ENCODE measurements around the gene TRPV3. TPM values are rescaled to one million over a fixed set of nuclear protein-coding genes. Genes with fewer than 3 reads are reported as not detected.

TRPV3 gene
- total and polyA plus RNA-seq, 2 of the 13 experiments (the other 11 are each of a cell fraction or from before 2014, with no cell fraction given) = 0.90 to 1.0 TPM

DNA sequence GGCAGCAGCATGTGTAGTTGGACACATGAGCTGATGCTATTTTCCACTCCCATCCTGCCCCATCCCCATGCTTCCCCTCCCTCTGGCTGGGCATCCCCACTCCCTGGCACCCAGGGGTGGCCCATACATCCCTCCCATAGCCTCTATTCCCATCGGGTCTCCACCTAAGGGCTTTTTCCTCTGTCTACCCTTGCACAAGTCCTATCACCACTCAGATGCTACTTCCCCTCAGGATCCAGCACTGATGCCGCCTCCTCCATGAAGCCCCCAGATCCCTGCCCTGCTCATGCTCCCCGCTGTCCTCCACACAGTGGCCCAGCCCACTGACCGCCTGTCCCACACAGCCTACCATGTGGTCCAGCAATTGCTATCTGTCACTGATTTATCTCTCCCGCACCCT lies 35.8 kb upstream of the TRPV3 start:
- 94% methylated on average over 5 of the region's 5 CpGs for WGBS (ENCODE audit: low lambda C conversion rate)
- no peak for ATAC-seq
- DNase-seq (ENCODE audit: low spot score) = no peak
- H3K4me2 ChIP-seq (ENCODE audit: low read depth, low read length) = no peak overlapping the region
- no peaks in the 10 kb centered on the region for H3K79me2 ChIP-seq (ENCODE audit: insufficient read depth, low read length)
- no TSS peak for BruUV-seq (replicated peaks)
- H3K9ac ChIP-seq (ENCODE audit: insufficient read depth, low read depth, low read length) = no peak overlapping the region
- ChIA-PET CTCF (ENCODE audit: low intra/inter-chr PET ratio, low total read pairs) (no interaction called here), POLR2A (no interaction called here)
- no peak overlapping the region for H3K27ac ChIP-seq (ENCODE audit: extremely low read length, insufficient read depth, low read length)
- H3K9me3 ChIP-seq (ENCODE audit: low read length) = no peaks in the 10 kb centered on the region
- H3K36me3 ChIP-seq (replicated peaks in 1 of 2; ENCODE audit: control insufficient read depth in 1 of 2, insufficient read depth in 2 of 2, low read length in 2 of 2) = peaks cover 16 to 38% of the 10 kb centered on the region in 2 experiments; a peak in 4 of 5 replicates
- intact Hi-C loops (cut with micrococcal nuclease; ENCODE audit: unreplicated experiment) = no loop called here
- H4K20me1 ChIP-seq (ENCODE audit: insufficient read depth, low read length) = no peaks in the 10 kb centered on the region
- TF ChIP-seq RFXAP (CRISPR knock-in tag; IDR thresholded peaks at IDR 0.05; ENCODE audit: borderline replicate concordance) (no peak), MEIS2 (CRISPR knock-in tag; IDR thresholded peaks at IDR 0.05) (no peak)
- TF ChIP-seq, protein P1, sequence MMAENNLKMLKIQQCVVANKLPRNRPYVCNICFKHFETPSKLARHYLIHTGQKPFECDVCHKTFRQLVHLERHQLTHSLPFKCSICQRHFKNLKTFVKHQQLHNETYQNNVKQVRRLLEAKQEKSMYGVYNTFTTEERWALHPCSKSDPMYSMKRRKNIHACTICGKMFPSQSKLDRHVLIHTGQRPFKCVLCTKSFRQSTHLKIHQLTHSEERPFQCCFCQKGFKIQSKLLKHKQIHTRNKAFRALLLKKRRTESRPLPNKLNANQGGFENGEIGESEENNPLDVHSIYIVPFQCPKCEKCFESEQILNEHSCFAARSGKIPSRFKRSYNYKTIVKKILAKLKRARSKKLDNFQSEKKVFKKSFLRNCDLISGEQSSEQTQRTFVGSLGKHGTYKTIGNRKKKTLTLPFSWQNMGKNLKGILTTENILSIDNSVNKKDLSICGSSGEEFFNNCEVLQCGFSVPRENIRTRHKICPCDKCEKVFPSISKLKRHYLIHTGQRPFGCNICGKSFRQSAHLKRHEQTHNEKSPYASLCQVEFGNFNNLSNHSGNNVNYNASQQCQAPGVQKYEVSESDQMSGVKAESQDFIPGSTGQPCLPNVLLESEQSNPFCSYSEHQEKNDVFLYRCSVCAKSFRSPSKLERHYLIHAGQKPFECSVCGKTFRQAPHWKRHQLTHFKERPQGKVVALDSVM (CRISPR knock-in tag; IDR thresholded peaks at IDR 0.05) = no peak
- no peak for FAIRE-seq
- no peaks in the 10 kb centered on the region for H3K4me1 ChIP-seq (ENCODE audit: insufficient read depth, low read length)
- H3K4me3 ChIP-seq (replicated peaks in 1 of 3; ENCODE audit: insufficient read depth in 1 of 3, low read depth in 2 of 3, low read length in 3 of 3) = no peak overlapping the region
- H3K27me3 ChIP-seq (ENCODE audit: control insufficient read depth in 1 of 2, insufficient read depth in 2 of 2, low read length in 2 of 2) = no peaks in the 10 kb centered on the region
- H2AFZ ChIP-seq (ENCODE audit: low read length) = no peak overlapping the region
- in situ Hi-C loops (cut with HindIII; ENCODE audit: extremely low pct_ligation_motif_present, low pct_unique_long_range_greater_than_20kb) = no loop called here

DNA sequence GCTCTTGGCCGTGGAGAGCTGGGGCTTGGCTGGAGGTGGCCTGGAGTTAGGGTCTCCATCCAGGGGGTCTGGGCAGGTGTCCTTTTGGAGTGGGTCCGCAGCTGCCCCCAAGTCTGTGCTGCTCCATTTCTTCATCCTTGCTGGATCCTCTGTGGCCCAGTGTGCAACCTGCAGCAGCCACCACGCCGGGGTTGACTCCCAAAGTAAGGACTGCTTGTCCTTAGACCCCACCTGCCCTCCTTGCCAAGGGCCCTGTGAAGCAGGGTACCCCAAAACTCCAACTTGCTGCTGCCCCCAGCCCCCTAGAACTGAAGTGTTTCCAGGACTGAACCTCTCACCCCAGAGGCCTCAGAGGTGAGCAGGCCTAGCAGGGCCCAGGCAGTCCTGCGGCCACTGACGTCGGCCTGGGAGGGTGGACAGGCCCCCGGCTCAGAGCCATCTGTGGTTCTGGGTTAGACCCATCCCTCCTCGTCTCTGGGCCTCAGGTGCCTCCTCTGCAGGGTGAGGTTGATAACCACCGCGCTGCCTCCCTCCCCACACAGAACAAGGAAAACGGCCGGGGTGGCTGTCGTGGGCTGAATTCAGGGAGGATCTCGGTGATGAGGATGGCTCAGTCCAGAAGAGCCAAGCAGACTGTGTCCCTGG lies 34.7 kb upstream of the TRPV3 start:
- H3K36me3 ChIP-seq (replicated peaks in 1 of 2; ENCODE audit: control insufficient read depth in 1 of 2, insufficient read depth in 2 of 2, low read length in 2 of 2) = peaks cover 18 to 36% of the 10 kb centered on the region in 2 experiments; a peak in 4 of 5 replicates
- H3K27me3 ChIP-seq (ENCODE audit: control insufficient read depth in 1 of 2, insufficient read depth in 2 of 2, low read length in 2 of 2) = no peaks in the 10 kb centered on the region
- no peaks in the 10 kb centered on the region for H3K79me2 ChIP-seq (ENCODE audit: insufficient read depth, low read length)
- H4K20me1 ChIP-seq (ENCODE audit: insufficient read depth, low read length) = no peaks in the 10 kb centered on the region
- BruUV-seq (replicated peaks) = no TSS peak
- no peak overlapping the region for H3K4me2 ChIP-seq (ENCODE audit: low read depth, low read length)
- ATAC-seq = peak; percentile 16; the same call in 2 of the 3 replicates
- no peak overlapping the region for H3K4me3 ChIP-seq (replicated peaks in 1 of 3; ENCODE audit: insufficient read depth in 1 of 3, low read depth in 2 of 3, low read length in 3 of 3)
- no peak overlapping the region for H3K9ac ChIP-seq (ENCODE audit: insufficient read depth, low read depth, low read length)
- ChIA-PET POLR2A (no interaction called here), CTCF (ENCODE audit: low intra/inter-chr PET ratio, low total read pairs) (no interaction called here)
- in situ Hi-C loops (cut with HindIII; ENCODE audit: extremely low pct_ligation_motif_present, low pct_unique_long_range_greater_than_20kb) = no loop called here
- WGBS (ENCODE audit: low lambda C conversion rate) = 100% methylated on average over 5 of the region's 15 CpGs
- H3K27ac ChIP-seq (ENCODE audit: extremely low read length, insufficient read depth, low read length) = no peak overlapping the region
- intact Hi-C loops (cut with micrococcal nuclease; ENCODE audit: unreplicated experiment) = no loop called here
- H3K9me3 ChIP-seq (ENCODE audit: low read length) = no peaks in the 10 kb centered on the region
- H2AFZ ChIP-seq (ENCODE audit: low read length) = no peak overlapping the region
- no peaks in the 10 kb centered on the region for H3K4me1 ChIP-seq (ENCODE audit: insufficient read depth, low read length)
- DNase-seq (ENCODE audit: low spot score) = no peak
- FAIRE-seq = no peak
- TF ChIP-seq, protein P2, sequence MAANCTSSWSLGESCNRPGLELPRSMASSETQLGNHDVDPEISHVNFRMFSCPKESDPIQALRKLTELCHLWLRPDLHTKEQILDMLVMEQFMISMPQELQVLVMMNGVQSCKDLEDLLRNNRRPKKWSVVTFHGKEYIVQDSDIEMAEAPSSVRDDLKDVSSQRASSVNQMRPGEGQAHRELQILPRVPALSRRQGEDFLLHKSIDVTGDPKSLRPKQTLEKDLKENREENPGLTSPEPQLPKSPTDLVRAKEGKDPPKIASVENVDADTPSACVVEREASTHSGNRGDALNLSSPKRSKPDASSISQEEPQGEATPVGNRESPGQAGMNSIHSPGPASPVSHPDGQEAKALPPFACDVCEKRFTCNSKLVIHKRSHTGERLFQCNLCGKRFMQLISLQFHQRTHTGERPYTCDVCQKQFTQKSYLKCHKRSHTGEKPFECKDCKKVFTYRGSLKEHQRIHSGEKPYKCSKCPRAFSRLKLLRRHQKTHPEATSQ (CRISPR knock-in tag; IDR thresholded peaks at IDR 0.05; ENCODE audit: borderline replicate concordance) = no peak
- TF ChIP-seq HHEX (CRISPR knock-in tag; IDR thresholded peaks at IDR 0.05) (no peak), GPN1 (CRISPR knock-in tag; IDR thresholded peaks at IDR 0.05; ENCODE audit: borderline replicate concordance) (no peak), EEA1 (CRISPR knock-in tag; IDR thresholded peaks at IDR 0.05; ENCODE audit: borderline replicate concordance) (no peak), PCBP2 (optimal IDR thresholded peaks at IDR 0.05; ENCODE audit: low read depth, low read length, poor library complexity, severe bottlenecking) (no peak), CHD2 (IDR thresholded peaks at IDR 0.05; ENCODE audit: low read depth, low read length) (no peak), ZNF777 (CRISPR knock-in tag; IDR thresholded peaks at IDR 0.05) (no peak)
- TF ChIP-seq, protein P3, sequence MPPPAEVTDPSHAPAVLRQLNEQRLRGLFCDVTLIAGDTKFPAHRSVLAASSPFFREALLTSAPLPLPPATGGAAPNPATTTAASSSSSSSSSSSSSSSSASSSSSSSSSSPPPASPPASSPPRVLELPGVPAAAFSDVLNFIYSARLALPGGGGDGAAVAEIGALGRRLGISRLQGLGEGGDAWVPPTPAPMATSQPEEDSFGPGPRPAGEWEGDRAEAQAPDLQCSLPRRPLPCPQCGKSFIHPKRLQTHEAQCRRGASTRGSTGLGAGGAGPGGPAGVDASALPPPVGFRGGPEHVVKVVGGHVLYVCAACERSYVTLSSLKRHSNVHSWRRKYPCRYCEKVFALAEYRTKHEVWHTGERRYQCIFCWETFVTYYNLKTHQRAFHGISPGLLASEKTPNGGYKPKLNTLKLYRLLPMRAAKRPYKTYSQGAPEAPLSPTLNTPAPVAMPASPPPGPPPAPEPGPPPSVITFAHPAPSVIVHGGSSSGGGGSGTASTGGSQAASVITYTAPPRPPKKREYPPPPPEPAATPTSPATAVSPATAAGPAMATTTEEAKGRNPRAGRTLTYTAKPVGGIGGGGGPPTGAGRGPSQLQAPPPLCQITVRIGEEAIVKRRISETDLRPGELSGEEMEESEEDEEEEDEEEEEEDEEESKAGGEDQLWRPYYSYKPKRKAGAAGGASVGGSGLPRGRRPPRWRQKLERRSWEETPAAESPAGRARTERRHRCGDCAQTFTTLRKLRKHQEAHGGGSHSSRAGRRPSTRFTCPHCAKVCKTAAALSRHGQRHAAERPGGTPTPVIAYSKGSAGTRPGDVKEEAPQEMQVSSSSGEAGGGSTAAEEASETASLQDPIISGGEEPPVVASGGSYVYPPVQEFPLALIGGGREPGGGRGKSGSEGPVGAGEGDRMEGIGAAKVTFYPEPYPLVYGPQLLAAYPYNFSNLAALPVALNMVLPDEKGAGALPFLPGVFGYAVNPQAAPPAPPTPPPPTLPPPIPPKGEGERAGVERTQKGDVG (CRISPR knock-in tag; IDR thresholded peaks at IDR 0.05; ENCODE audit: borderline replicate concordance) = no peak
